ENCODE data around the gene CDC16.
"Not testable (repeated sequence)": the region's sequence is repeated elsewhere in the genome, so short reads cannot be mapped to it uniquely, and the experiment has no call there.

Gene CDC16

DNA sequence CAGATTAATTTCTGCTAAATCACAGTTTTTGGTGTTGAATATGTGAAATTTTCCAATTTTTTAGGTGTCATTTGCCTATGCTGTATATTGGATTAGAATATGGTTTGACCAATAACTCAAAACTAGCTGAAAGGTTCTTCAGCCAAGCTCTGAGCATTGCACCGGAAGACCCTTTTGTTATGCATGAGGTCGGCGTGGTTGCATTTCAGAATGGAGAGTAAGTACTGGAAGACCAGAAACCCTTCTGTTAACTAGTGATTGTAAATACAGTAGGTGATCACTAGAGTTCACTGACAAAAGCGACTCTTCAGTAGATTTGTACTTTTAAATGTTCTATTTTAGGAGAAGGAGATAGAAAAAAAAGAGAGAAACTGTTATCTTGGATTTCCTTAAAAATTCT, 22.3 kb downstream of the CDC16 start:
- TF ChIP-seq SPI1 (IDR thresholded peaks at IDR 0.05; ENCODE audit: low read depth, low read length), result no peak
- no peak for TF ChIP-seq POLR2AphosphoS5 (IDR thresholded peaks at IDR 0.05; ENCODE audit: low read depth, low read length)
- TF ChIP-seq POU2F2 (IDR thresholded peaks at IDR 0.05; ENCODE audit: low read depth, low read length), result no peak
- TF ChIP-seq POLR2A (IDR thresholded peaks at IDR 0.05; ENCODE audit: low read depth, low read length), result no peak
- TF ChIP-seq PAX5 (IDR thresholded peaks at IDR 0.05; ENCODE audit: insufficient read depth, low read length, severe bottlenecking), result no peak
- TF ChIP-seq TAF1 (IDR thresholded peaks at IDR 0.05; ENCODE audit: low read depth, low read length), result no peak
- no peak for DNase-seq (ENCODE audit: insufficient read length, low spot score)
- no peak for FAIRE-seq

GRCh38 chr13:114258589-114258988, 23.9 kb downstream of the CDC16 start:
- FAIRE-seq (no peak), DNase-seq (ENCODE audit: insufficient read length, low spot score) (no peak)
- TF ChIP-seq POLR2A (IDR thresholded peaks at IDR 0.05; ENCODE audit: low read depth, low read length) (no peak), PAX5 (IDR thresholded peaks at IDR 0.05; ENCODE audit: insufficient read depth, low read length, severe bottlenecking) (no peak), SPI1 (IDR thresholded peaks at IDR 0.05; ENCODE audit: low read depth, low read length) (no peak), TAF1 (IDR thresholded peaks at IDR 0.05; ENCODE audit: low read depth, low read length) (no peak), POU2F2 (IDR thresholded peaks at IDR 0.05; ENCODE audit: low read depth, low read length) (no peak), POLR2AphosphoS5 (IDR thresholded peaks at IDR 0.05; ENCODE audit: low read depth, low read length) (no peak)

- FAIRE-seq (peak; percentile 47), DNase-seq (ENCODE audit: insufficient read length, low spot score) (no peak)
- TF ChIP-seq PAX5 (IDR thresholded peaks at IDR 0.05; ENCODE audit: insufficient read depth, low read length, severe bottlenecking), result no peak
- no peak for TF ChIP-seq POU2F2 (IDR thresholded peaks at IDR 0.05; ENCODE audit: low read depth, low read length)
- TF ChIP-seq POLR2A (IDR thresholded peaks at IDR 0.05; ENCODE audit: low read depth, low read length), result no peak
- no peak for TF ChIP-seq TAF1 (IDR thresholded peaks at IDR 0.05; ENCODE audit: low read depth, low read length)
Measured at GRCh38 chr13:114259374-114259773, 24.7 kb downstream of the CDC16 start.

DNA sequence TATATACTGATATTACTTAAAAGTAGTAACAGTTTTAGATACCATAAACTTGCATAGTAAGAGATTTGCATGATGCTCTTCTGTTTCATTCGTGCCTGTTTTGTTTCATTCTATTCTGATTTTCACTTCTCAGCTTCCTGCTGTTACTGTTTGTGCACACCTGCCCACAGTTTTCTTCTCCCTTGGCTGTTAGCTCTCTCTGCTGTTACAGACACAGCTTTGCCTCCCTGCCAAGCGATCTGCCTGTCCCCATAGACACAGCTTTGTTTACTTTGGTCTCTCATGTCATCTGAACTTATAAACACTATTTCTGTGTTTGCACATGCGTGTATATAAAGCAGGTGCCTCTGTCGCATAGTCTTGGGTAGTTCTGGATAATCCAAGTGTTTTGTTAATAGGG, 25.3 kb downstream of the CDC16 start:
- no peak for DNase-seq (ENCODE audit: insufficient read length, low spot score)
- peak; percentile 85 for FAIRE-seq
- no peak for TF ChIP-seq POU2F2 (IDR thresholded peaks at IDR 0.05; ENCODE audit: low read depth, low read length)
- TF ChIP-seq POLR2A (IDR thresholded peaks at IDR 0.05; ENCODE audit: low read depth, low read length), result no peak
- TF ChIP-seq TAF1 (IDR thresholded peaks at IDR 0.05; ENCODE audit: low read depth, low read length), result no peak
- TF ChIP-seq PAX5 (IDR thresholded peaks at IDR 0.05; ENCODE audit: insufficient read depth, low read length, severe bottlenecking), result no peak
- no peak for TF ChIP-seq POLR2AphosphoS5 (IDR thresholded peaks at IDR 0.05; ENCODE audit: low read depth, low read length)
- TF ChIP-seq SPI1 (IDR thresholded peaks at IDR 0.05; ENCODE audit: low read depth, low read length), result no peak

- TF ChIP-seq TAF1 (IDR thresholded peaks at IDR 0.05; ENCODE audit: low read depth, low read length) (no peak), PAX5 (IDR thresholded peaks at IDR 0.05; ENCODE audit: insufficient read depth, low read length, severe bottlenecking) (no peak), POU2F2 (IDR thresholded peaks at IDR 0.05; ENCODE audit: low read depth, low read length) (no peak), POLR2A (IDR thresholded peaks at IDR 0.05; ENCODE audit: low read depth, low read length) (no peak), SPI1 (IDR thresholded peaks at IDR 0.05; ENCODE audit: low read depth, low read length) (no peak), POLR2AphosphoS5 (IDR thresholded peaks at IDR 0.05; ENCODE audit: low read depth, low read length) (no peak)
- FAIRE-seq, result peak; percentile 71
Measured at GRCh38 chr13:114260814-114261213, 26.1 kb downstream of the CDC16 start.

GRCh38 chr13:114261328-114261965, 26.8 kb downstream of the CDC16 start:
- DNase-seq (ENCODE audit: insufficient read length, low spot score) (no peak), FAIRE-seq (peak; percentile 81)
- no peak for TF ChIP-seq PAX5 (IDR thresholded peaks at IDR 0.05; ENCODE audit: insufficient read depth, low read length, severe bottlenecking)
- TF ChIP-seq POLR2AphosphoS5 (IDR thresholded peaks at IDR 0.05; ENCODE audit: low read depth, low read length), result no peak
- TF ChIP-seq POLR2A (IDR thresholded peaks at IDR 0.05; ENCODE audit: low read depth, low read length), result no peak

More at GRCh38 chr13:114260814-114261213, 26.1 kb downstream of the CDC16 start:
- DNase-seq (ENCODE audit: insufficient read length, low spot score), result no peak

- FAIRE-seq (peak; percentile 79), DNase-seq (ENCODE audit: insufficient read length, low spot score) (no peak)
- TF ChIP-seq PAX5 (IDR thresholded peaks at IDR 0.05; ENCODE audit: insufficient read depth, low read length, severe bottlenecking), result no peak
- no peak for TF ChIP-seq POU2F2 (IDR thresholded peaks at IDR 0.05; ENCODE audit: low read depth, low read length)
- no peak for TF ChIP-seq POLR2AphosphoS5 (IDR thresholded peaks at IDR 0.05; ENCODE audit: low read depth, low read length)
- no peak for TF ChIP-seq TAF1 (IDR thresholded peaks at IDR 0.05; ENCODE audit: low read depth, low read length)
- no peak for TF ChIP-seq POLR2A (IDR thresholded peaks at IDR 0.05; ENCODE audit: low read depth, low read length)
- TF ChIP-seq SPI1 (IDR thresholded peaks at IDR 0.05; ENCODE audit: low read depth, low read length), result no peak
Measured at GRCh38 chr13:114263578-114263977, 28.9 kb downstream of the CDC16 start.

DNA sequence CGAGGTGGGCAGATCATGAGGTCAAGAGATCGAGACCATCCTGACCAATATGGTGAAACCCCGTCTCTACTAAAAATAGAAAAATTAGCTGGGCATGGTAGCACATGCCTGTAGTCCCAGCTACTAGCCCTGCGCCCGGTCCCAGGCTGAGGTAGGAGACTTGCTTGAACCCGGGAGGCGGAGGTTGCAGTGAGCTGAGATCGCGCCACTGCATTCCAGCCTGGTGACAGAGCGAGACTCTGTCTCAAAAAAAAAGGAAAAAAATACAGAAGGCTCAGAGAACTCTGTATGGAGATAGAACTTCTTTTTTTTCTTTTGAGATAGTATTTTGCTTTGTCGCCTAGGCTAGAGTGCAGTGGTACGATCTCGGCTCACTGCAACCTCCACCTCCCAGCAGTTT, 29.6 kb downstream of the CDC16 start:
- not testable (repeated sequence) for DNase-seq (ENCODE audit: insufficient read length, low spot score); FAIRE-seq

DNA sequence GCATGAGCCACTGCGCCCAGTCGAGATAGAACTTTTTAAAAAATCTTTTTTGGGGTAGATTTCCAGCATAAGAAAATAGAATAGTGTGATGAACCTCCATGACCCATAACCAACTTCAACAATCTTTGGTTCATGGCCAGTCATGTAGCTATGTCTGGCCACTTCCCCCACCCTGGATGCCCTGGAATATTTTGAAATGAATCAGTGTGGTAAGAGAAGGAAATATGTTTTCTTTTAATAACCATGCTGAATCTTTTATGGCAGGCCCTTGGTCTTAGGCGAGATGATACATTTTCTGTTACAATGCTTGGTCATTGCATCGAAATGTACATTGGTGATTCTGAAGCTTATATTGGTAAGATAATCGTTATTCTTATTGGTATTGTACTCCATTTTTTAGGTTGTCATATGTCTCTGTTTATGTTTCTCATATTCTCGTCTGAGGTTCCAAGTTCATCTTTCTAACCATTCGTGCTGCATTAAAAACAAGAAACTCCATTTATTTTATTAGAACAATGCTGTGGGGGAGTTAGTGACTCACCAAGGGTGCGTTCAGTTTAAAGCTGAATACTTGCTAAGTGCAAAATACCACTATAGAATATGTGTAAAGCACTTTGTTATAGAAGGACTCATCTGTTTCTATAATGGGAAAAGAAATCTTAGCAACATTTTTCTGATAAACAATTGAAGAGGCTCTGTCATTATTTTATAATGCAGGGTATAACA, 30.4 kb downstream of the CDC16 start:
- DNase-seq (ENCODE audit: insufficient read length, low spot score), result no peak
- TF ChIP-seq SPI1 (IDR thresholded peaks at IDR 0.05; ENCODE audit: low read depth, low read length), result no peak
- TF ChIP-seq PAX5 (IDR thresholded peaks at IDR 0.05; ENCODE audit: insufficient read depth, low read length, severe bottlenecking), result no peak
- TF ChIP-seq POLR2A (IDR thresholded peaks at IDR 0.05; ENCODE audit: low read depth, low read length), result no peak
- no peak for TF ChIP-seq TAF1 (IDR thresholded peaks at IDR 0.05; ENCODE audit: low read depth, low read length)
- TF ChIP-seq POU2F2 (IDR thresholded peaks at IDR 0.05; ENCODE audit: low read depth, low read length), result no peak
- TF ChIP-seq POLR2AphosphoS5 (IDR thresholded peaks at IDR 0.05; ENCODE audit: low read depth, low read length), result no peak
- FAIRE-seq, result no peak

GRCh38 chr13:114266241-114266640, 31.5 kb downstream of the CDC16 start:
- DNase-seq (ENCODE audit: insufficient read length, low spot score), result no peak
- TF ChIP-seq POLR2AphosphoS5 (IDR thresholded peaks at IDR 0.05; ENCODE audit: low read depth, low read length) (no peak), TAF1 (IDR thresholded peaks at IDR 0.05; ENCODE audit: low read depth, low read length) (no peak), POLR2A (IDR thresholded peaks at IDR 0.05; ENCODE audit: low read depth, low read length) (no peak), POU2F2 (IDR thresholded peaks at IDR 0.05; ENCODE audit: low read depth, low read length) (no peak), PAX5 (IDR thresholded peaks at IDR 0.05; ENCODE audit: insufficient read depth, low read length, severe bottlenecking) (no peak)
- no peak for FAIRE-seq

All from GM12891 (cell line).